ENCODE measurements around the gene UQCC3.

UQCC3 gene, protein sequence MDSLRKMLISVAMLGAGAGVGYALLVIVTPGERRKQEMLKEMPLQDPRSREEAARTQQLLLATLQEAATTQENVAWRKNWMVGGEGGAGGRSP

DNA sequence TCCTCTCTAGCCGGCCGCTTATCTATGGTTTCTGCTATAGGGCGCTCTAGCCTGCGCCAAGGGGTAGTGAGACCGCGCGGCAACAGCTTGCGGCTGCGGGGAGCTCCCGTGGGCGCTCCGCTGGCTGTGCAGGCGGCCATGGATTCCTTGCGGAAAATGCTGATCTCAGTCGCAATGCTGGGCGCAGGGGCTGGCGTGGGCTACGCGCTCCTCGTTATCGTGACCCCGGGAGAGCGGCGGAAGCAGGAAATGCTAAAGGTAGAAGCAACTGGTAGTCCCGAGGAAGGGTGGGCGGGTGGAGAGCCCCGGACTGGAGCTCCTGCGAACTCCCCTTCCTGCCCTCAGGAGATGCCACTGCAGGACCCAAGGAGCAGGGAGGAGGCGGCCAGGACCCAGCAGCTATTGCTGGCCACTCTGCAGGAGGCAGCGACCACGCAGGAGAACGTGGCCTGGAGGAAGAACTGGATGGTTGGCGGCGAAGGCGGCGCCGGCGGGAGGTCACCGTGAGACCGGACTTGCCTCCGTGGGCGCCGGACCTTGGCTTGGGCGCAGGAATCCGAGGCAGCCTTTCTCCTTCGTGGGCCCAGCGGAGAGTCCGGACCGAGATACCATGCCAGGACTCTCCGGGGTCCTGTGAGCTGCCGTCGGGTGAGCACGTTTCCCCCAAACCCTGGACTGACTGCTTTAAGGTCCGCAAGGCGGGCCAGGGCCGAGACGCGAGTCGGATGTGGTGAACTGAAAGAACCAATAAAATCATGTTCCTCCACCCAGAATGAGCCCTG, at the start of gene UQCC3, which contains the start of gene LBHD1:
Gene UQCC3, plus strand, starts transcription at position 66 of the 782 bp plus-strand sequence. Its CDS starts 73 bp downstream, at position 139.
Gene LBHD1, minus strand, starts transcription at position 660 of the 782 bp plus-strand sequence. CDS start 2,236 bp downstream, outside the sequence.
- DNase-seq (ENCODE audit: low spot score): peak; percentile 86
- TF ChIP-seq, protein P1, sequence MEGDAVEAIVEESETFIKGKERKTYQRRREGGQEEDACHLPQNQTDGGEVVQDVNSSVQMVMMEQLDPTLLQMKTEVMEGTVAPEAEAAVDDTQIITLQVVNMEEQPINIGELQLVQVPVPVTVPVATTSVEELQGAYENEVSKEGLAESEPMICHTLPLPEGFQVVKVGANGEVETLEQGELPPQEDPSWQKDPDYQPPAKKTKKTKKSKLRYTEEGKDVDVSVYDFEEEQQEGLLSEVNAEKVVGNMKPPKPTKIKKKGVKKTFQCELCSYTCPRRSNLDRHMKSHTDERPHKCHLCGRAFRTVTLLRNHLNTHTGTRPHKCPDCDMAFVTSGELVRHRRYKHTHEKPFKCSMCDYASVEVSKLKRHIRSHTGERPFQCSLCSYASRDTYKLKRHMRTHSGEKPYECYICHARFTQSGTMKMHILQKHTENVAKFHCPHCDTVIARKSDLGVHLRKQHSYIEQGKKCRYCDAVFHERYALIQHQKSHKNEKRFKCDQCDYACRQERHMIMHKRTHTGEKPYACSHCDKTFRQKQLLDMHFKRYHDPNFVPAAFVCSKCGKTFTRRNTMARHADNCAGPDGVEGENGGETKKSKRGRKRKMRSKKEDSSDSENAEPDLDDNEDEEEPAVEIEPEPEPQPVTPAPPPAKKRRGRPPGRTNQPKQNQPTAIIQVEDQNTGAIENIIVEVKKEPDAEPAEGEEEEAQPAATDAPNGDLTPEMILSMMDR (IDR thresholded peaks at IDR 0.05; ENCODE audit: extremely low read depth, missing control alignments): no peak

DNA sequence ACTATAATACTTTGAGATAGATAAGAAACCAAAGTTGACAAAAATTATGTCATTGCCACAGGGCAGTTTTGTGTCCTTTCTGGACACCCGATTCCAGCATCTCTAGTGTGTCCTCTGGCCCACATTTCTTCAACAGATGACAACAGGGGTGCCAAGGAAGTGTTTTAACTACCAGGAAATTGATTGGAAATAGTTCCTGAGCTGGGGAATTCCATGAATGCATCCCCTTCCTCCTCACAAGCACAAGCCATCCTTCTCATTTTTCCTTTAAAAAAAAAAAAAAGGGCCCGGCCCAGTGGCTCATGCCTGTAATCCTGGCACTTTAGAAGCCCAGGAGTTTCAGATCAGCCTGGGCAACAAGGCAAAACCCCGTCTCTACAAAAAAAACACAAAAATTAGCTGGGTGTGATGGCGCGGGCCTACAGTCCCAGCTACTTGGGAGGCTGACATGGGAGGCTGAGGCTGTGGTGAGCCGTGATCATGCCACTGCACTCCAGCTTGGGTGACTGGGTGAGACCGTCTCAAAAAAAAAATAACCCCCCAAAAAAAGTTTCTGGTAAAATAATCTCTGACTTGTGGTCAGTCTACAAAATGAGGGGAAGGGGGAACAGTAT, 48.9 kb upstream of the UQCC3 start:
- TF ChIP-seq, protein P1 (IDR thresholded peaks at IDR 0.05; ENCODE audit: extremely low read depth, missing control alignments): no peak
- no peak for DNase-seq (ENCODE audit: low spot score)

DNA sequence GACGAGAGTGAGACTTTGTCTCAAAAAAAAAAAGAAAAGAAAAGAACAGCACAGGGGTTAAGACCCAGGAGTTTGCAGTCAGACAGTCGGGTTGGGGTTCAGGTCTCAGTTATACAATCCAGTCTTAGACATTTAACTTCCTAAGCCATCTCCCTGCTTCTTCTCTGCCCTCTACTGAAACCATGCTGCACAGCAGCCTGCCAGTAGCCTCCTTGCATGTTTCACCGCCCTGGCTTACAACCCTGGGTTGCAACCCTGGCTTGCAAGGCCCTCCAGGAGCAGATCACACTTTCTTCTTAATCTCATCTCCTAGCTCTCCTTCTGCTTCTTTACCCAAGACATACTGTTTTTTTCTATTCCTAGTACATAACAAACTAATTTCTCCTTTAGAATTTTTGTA, 43.8 kb upstream of the UQCC3 start:
- TF ChIP-seq, protein P1 (IDR thresholded peaks at IDR 0.05; ENCODE audit: extremely low read depth, missing control alignments): no peak
- no peak for DNase-seq (ENCODE audit: low spot score)

DNA sequence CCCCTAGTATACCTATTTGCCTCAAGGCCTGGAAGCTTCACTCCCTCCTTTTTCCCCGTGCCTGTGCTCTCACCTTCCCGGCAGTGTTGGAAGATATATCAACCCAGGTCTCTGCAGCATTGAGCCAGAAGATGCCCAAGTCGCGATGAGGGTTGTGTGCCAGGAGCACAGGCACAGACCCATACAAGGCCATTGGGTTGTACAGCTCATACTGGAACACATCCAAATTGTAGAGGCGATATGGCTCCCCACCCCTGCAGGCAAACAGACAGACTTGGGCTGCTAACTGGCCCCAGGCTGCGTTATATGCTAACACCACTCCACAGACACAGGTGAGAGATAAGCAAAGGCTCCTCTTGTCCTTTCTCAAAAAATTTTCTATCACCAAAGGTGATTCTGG, 39.0 kb upstream of the UQCC3 start:
- no peak for DNase-seq (ENCODE audit: low spot score)
- TF ChIP-seq, protein P1 (IDR thresholded peaks at IDR 0.05; ENCODE audit: extremely low read depth, missing control alignments): no peak

DNA sequence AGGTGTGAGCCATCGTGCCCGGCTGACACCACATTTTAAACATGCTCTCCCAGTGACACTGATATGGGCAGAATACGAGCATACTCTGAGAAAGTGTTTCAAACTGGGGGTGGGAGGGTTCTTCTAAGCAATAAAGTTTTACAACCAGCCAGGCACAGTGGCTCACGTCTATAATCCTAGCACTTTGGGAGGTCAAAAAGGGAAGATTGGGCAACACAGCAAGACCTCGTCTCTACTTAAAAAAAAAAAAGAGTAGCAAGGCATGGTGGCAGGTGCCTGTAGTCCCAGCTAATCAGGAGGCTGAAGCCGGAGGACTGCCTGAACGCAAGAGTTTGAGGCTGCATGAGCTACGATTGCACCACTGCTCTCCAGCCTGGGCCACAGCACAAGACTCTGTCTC, 27.3 kb upstream of the UQCC3 start:
- no peak for DNase-seq (ENCODE audit: low spot score)
- TF ChIP-seq, protein P1 (IDR thresholded peaks at IDR 0.05; ENCODE audit: extremely low read depth, missing control alignments): no peak

DNA sequence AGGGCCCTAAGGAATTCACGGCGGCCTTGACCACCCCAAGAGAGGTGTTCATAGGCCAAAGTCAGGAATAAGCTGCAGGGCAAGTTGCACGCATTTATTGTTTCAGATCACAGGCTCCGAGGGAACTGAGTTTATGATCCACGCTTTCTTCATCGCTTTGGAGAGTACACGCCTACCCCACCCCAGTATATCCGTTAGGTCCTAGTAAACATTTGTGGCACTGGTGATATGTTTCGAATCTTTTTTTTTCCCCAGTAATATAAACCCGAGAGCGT, 25.9 kb upstream of the UQCC3 start:
- DNase-seq (ENCODE audit: low spot score): no peak
- TF ChIP-seq, protein P1 (IDR thresholded peaks at IDR 0.05; ENCODE audit: extremely low read depth, missing control alignments): no peak
